Measurements from ENCODE around the gene PLEKHA7. TPM values are rescaled to one million over a fixed set of nuclear protein-coding genes. Genes with fewer than 3 reads are reported as not detected.

The PLEKHA7 gene
- total RNA-seq, 2 donors from 2014 or later, result 10.8 to 17.6 TPM

DNA sequence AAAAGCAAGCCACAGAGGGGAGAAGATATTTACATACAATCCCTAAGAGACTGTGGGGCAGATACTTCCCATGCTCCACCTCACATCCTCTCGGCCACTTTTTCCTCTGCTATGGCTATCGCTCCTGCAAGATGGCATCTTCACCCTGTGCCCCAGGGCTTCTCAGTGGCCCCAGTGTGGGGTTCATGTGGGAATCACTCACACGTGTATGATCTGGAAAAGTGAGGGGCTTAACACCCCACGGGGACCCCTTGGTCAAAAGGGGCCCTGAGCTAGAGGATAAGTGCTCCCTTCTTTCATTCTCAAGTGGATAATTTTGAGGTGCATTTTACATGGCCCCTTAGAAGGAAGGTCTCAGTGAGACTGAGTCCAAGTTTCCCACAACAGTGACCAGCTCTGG is 247.1 kb downstream of the PLEKHA7 start:
- DNase-seq (ENCODE audit: low spot score), result no peak

GRCh38 chr11:16764888-16765287 is 249.3 kb downstream of the PLEKHA7 start:
- no peak for DNase-seq (ENCODE audit: low spot score)
- TF ChIP-seq, protein P1, sequence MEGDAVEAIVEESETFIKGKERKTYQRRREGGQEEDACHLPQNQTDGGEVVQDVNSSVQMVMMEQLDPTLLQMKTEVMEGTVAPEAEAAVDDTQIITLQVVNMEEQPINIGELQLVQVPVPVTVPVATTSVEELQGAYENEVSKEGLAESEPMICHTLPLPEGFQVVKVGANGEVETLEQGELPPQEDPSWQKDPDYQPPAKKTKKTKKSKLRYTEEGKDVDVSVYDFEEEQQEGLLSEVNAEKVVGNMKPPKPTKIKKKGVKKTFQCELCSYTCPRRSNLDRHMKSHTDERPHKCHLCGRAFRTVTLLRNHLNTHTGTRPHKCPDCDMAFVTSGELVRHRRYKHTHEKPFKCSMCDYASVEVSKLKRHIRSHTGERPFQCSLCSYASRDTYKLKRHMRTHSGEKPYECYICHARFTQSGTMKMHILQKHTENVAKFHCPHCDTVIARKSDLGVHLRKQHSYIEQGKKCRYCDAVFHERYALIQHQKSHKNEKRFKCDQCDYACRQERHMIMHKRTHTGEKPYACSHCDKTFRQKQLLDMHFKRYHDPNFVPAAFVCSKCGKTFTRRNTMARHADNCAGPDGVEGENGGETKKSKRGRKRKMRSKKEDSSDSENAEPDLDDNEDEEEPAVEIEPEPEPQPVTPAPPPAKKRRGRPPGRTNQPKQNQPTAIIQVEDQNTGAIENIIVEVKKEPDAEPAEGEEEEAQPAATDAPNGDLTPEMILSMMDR (IDR thresholded peaks at IDR 0.05), result no peak
- Histone ChIP-seq H3K27me3 (replicated peaks; ENCODE audit: insufficient read depth) (no peaks in the 10 kb centered on the region), H3K9me3 (no peaks in the 10 kb centered on the region), H3K4me1 (ENCODE audit: control insufficient read depth in 1 of 2, low read depth in 2 of 2) (no peaks in the 10 kb centered on the region), H3K4me3 (no peak overlapping the region), H3K27ac (no peak overlapping the region), H3K36me3 (no peaks in the 10 kb centered on the region)
- no peak for ATAC-seq (ENCODE audit: insufficient number of reproducible peaks, low FRiP score, low read depth)

More for the DNA sequence above, 247.1 kb downstream of the PLEKHA7 start:
- H3K4me1 ChIP-seq (ENCODE audit: control insufficient read depth in 1 of 2, low read depth in 2 of 2), result no peaks in the 10 kb centered on the region
- H3K27me3 ChIP-seq (replicated peaks; ENCODE audit: insufficient read depth), result no peaks in the 10 kb centered on the region
- H3K27ac ChIP-seq, result no peak overlapping the region
- H3K4me3 ChIP-seq, result no peak overlapping the region
- TF ChIP-seq, protein P1 (IDR thresholded peaks at IDR 0.05), result no peak
- no peaks in the 10 kb centered on the region for H3K9me3 ChIP-seq
- no peak for ATAC-seq (ENCODE audit: insufficient number of reproducible peaks, low FRiP score, low read depth)
- H3K36me3 ChIP-seq, result no peaks in the 10 kb centered on the region

DNA sequence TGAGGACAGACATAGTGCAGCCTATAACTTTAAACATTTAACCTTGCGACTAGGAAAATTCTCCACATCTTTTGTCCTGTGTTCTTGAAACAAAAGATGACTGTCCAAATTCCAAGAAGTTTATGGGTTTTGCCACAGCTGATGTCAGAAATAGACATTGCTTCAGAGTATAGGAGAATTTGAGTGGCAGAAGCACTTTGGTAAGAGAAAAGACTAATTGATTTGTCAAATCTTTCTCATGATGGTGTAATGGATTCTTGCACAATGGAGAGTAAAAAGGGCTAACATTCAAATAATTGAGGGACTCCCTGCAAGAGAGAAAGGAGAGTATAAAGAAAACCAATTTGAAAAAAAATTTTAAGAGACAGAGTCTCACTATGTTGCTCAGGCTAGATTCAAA is 250.5 kb downstream of the PLEKHA7 start:
- DNase-seq (ENCODE audit: low spot score) (no peak), ATAC-seq (ENCODE audit: insufficient number of reproducible peaks, low FRiP score, low read depth) (no peak)
- H3K27ac ChIP-seq, result no peak overlapping the region
- no peaks in the 10 kb centered on the region for H3K27me3 ChIP-seq (replicated peaks; ENCODE audit: insufficient read depth)
- H3K9me3 ChIP-seq, result no peaks in the 10 kb centered on the region
- TF ChIP-seq, protein P1 (IDR thresholded peaks at IDR 0.05), result no peak
- no peaks in the 10 kb centered on the region for H3K4me1 ChIP-seq (ENCODE audit: control insufficient read depth in 1 of 2, low read depth in 2 of 2)
- no peak overlapping the region for H3K4me3 ChIP-seq
- H3K36me3 ChIP-seq, result no peaks in the 10 kb centered on the region

DNA sequence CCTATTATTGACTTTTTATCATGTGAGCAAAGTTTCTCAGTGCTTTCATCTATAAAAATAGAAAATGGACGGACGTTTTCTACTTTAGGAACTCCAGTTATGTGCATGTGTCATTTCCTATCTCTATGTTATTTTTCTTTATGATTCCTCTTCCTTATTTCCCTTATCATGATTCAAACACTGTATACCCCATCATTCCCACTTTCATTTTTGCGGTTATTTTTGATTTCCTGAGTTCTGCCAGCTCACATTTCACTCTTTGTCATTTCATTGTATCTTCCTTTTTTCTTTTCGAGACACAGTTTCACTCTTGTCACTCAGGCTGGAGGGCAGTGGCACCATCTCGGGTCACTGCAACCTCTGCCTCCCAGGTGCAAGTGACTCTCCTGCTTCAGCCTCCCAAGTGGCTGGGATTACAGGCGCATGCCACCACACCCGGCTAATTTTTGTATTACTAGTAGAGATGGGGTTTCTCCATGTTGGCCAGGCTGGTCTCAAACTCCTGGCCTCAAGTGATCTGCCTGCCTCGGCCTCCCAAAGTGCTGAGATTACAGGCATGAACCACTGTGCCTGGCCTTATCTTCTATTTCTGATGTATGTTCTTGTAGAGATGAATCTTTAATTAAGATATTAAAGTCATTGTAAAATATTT is 254.2 kb downstream of the PLEKHA7 start:
- no peak for ATAC-seq (ENCODE audit: insufficient number of reproducible peaks, low FRiP score, low read depth)
- H3K36me3 ChIP-seq, result peaks cover 3% of the 10 kb centered on the region
- H3K27me3 ChIP-seq (replicated peaks; ENCODE audit: insufficient read depth), result no peaks in the 10 kb centered on the region
- H3K9me3 ChIP-seq, result no peaks in the 10 kb centered on the region
- H3K4me3 ChIP-seq, result no peak overlapping the region
- H3K4me1 ChIP-seq (ENCODE audit: control insufficient read depth in 1 of 2, low read depth in 2 of 2), result no peaks in the 10 kb centered on the region
- no peak for DNase-seq (ENCODE audit: low spot score)
- H3K27ac ChIP-seq, result no peak overlapping the region
- TF ChIP-seq, protein P1 (IDR thresholded peaks at IDR 0.05), result no peak

DNA sequence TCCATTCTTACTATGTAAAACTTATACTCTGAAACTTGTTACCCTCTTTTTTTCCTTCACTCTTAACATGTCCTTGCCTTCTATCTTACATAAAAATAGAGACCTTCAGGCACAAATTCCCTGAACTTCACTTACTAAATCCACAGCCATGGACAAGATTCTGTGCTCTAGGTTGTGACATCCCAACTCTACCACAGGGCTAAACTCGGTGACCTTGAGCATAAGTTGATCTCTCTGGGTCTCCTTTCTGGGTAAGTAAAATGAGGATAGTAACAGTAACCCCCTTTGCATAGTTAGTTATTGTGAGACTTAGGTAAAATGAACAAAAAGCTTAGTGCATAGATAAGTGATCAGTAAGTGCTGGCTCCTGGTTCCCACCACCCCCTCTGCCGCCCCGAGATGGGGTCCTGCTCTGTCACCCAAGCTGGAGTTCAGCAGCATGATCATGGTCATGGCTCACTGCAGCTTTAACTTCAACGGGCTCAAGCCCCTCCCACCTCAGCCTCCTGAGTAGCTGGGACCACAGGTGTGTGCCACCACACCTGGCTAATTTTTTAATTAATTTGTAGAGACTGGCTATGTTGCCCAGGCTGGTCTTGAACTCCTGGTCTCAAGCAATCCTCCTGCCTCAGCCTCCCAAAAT is 255.7 kb downstream of the PLEKHA7 start:
- no peak for DNase-seq (ENCODE audit: low spot score)
- TF ChIP-seq, protein P1 (IDR thresholded peaks at IDR 0.05), result no peak
- Histone ChIP-seq H3K4me1 (ENCODE audit: control insufficient read depth in 1 of 2, low read depth in 2 of 2) (no peaks in the 10 kb centered on the region), H3K27ac (no peak overlapping the region), H3K9me3 (no peaks in the 10 kb centered on the region), H3K27me3 (replicated peaks; ENCODE audit: insufficient read depth) (no peaks in the 10 kb centered on the region), H3K4me3 (no peak overlapping the region), H3K36me3 (peaks cover 13% of the 10 kb centered on the region)
- ATAC-seq (ENCODE audit: insufficient number of reproducible peaks, low FRiP score, low read depth), result peak; percentile 36
